Esophagus muscularis mucosa (tissue), 3 donors: ENCODE data around the gene AKAP6.

ENCODE experiments used
- CTCF ChIP-seq, 3 experiments: fragments of 200-600 bp in 2 of 3; fragments of 450-650 bp in 1 of 3; sonication (generic) in 2 of 3; IDR thresholded peaks; one replicate each; pipeline ENCODE4 v1.5.1; 2017 to 2019; ENCODE audit warnings: antibody characterized with exemption in 3 of 3, mild to moderate bottlenecking in 2 of 3, moderate library complexity in 1 of 3
- POLR2A ChIP-seq: fragments of 450-650 bp; IDR thresholded peaks from one replicate; pipeline ENCODE4 v1.6.1; 2017; ENCODE audit warnings: antibody characterized with exemption, moderate library complexity, mild to moderate bottlenecking, low read depth
- POLR2AphosphoS5 ChIP-seq, 2 donors: sonication (generic); formaldehyde crosslinking; IDR thresholded peaks; one replicate each; pipeline ENCODE4 v1.6.1; 2017; ENCODE audit warnings: antibody characterized with exemption in 2 of 2

GRCh38 chr14:32546246-32546645 is 217.1 kb downstream of the AKAP6 start:
- no peak for TF ChIP-seq CTCF (IDR thresholded peaks at IDR 0.05)
- TF ChIP-seq POLR2A = no peak
- TF ChIP-seq POLR2AphosphoS5 (IDR thresholded peaks at IDR 0.05) = no peak
